NB4 (cell line): ENCODE results near the gene LRRC14B.

Experiments used
- MAX ChIP-seq: IDR thresholded peaks from 2 replicates; pipeline ENCODE4 v1.6.1; 2011; ENCODE audit warnings: low read depth, low read length
- MYC ChIP-seq: IDR thresholded peaks from 2 replicates; pipeline ENCODE4 v1.6.1; 2011; ENCODE audit warnings: low read depth, low read length
- POLR2A ChIP-seq: IDR thresholded peaks from 2 replicates; pipeline ENCODE4 v1.6.1; 2011; ENCODE audit warnings: mild to moderate bottlenecking; ENCODE audit not compliant: insufficient read length; ENCODE audit errors: extremely low read depth
- TF ChIP-seq, protein P1 (sequence below): IDR thresholded peaks from one replicate; pipeline ENCODE4 v1.5.1; 2012; ENCODE audit warnings: low read depth, low read length

DNA sequence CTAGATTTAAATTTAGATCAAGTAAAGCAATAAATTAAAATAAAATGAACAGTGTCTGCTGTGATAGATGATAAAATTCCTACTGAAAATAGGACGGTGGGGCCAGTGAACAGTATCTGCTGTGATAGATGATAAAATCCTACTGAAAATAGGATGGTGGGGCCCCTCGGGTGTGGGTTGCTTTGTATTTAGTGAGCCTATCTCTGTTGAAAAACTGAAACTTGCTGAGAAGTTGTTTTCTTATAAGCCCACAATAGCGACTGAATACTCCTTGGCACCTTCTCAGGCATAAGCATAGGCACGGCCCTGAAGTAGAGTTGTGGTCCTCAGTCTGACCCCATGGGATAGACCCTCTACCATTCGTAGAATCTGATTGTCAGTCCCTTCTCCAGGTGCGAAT lies 32.5 kb downstream of the LRRC14B start:
- TF ChIP-seq, protein P1, sequence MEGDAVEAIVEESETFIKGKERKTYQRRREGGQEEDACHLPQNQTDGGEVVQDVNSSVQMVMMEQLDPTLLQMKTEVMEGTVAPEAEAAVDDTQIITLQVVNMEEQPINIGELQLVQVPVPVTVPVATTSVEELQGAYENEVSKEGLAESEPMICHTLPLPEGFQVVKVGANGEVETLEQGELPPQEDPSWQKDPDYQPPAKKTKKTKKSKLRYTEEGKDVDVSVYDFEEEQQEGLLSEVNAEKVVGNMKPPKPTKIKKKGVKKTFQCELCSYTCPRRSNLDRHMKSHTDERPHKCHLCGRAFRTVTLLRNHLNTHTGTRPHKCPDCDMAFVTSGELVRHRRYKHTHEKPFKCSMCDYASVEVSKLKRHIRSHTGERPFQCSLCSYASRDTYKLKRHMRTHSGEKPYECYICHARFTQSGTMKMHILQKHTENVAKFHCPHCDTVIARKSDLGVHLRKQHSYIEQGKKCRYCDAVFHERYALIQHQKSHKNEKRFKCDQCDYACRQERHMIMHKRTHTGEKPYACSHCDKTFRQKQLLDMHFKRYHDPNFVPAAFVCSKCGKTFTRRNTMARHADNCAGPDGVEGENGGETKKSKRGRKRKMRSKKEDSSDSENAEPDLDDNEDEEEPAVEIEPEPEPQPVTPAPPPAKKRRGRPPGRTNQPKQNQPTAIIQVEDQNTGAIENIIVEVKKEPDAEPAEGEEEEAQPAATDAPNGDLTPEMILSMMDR, result no peak
- TF ChIP-seq POLR2A (no peak), MAX (no peak), MYC (no peak)
